ENCODE measurements around the gene LRRC1.

DNA sequence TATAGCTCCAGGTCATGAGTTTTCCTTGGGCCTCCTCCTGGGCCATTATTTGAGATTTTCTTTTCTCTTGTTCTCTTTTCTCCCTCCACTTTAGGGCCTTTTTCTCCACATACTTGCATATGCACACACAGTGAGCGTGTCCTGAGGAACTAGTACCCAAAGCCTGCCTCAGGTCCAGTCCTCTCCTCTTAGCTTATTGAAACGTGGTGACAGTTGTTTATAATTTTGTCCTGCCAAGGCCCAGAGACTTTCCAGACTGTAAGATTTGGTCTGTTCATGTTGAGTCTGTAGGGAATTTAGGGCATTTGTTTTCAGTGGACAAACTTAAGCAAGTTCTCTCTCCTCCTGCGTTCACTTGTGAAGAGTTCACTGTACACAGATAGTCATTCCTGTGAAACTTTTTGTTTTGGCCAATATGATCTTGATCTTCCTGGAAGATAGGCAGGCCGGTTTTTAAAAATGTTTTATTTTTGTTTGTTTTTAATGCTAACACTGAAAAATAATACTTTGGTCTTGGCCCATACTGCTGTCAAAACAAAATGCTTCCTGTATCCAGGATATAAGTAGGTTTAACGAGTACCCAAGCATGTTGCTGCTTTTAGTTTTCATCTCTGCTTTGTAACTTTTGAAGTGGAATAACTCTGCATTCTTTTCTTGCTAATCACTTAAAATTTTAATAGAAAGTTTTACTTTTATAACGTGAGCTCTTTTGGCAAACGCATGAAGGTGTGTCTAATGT is 20.7 kb downstream of the LRRC1 start:
- TF ChIP-seq POLR2A (IDR thresholded peaks at IDR 0.05) (no peak), EP300 (IDR thresholded peaks at IDR 0.05) (no peak)
- TF ChIP-seq, protein P1, sequence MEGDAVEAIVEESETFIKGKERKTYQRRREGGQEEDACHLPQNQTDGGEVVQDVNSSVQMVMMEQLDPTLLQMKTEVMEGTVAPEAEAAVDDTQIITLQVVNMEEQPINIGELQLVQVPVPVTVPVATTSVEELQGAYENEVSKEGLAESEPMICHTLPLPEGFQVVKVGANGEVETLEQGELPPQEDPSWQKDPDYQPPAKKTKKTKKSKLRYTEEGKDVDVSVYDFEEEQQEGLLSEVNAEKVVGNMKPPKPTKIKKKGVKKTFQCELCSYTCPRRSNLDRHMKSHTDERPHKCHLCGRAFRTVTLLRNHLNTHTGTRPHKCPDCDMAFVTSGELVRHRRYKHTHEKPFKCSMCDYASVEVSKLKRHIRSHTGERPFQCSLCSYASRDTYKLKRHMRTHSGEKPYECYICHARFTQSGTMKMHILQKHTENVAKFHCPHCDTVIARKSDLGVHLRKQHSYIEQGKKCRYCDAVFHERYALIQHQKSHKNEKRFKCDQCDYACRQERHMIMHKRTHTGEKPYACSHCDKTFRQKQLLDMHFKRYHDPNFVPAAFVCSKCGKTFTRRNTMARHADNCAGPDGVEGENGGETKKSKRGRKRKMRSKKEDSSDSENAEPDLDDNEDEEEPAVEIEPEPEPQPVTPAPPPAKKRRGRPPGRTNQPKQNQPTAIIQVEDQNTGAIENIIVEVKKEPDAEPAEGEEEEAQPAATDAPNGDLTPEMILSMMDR (IDR thresholded peaks at IDR 0.05), result no peak
